Mesendoderm (in vitro differentiated cells): ENCODE measurements around the gene LZTFL1.
"Not testable (repeated sequence)": the region's sequence is repeated elsewhere in the genome, so short reads cannot be mapped to it uniquely, and the experiment has no call there.

ENCODE experiments used
- DNase-seq: peaks from one replicate; pipeline ENCODE4 v3.0.0; 2013
- H2AK5ac ChIP-seq: 2 replicates; pipeline ENCODE4 v1.6.1; 2013; ENCODE audit warnings: low read length, inconsistent platforms
- H2BK120ac ChIP-seq: 2 replicates; pipeline ENCODE4 v1.6.1; 2013; ENCODE audit warnings: low read depth, mild to moderate bottlenecking, low read length, moderate library complexity, mixed read lengths
- H2BK15ac ChIP-seq: replicated peaks from 2 replicates; pipeline ENCODE4 v1.6.1; 2013; ENCODE audit warnings: low read depth, mild to moderate bottlenecking, moderate library complexity
- H2BK5ac ChIP-seq: 2 replicates; pipeline ENCODE4 v1.6.1; 2013; ENCODE audit warnings: low read length, inconsistent platforms
- H3K18ac ChIP-seq: 2 replicates; pipeline ENCODE4 v1.6.1; 2013; ENCODE audit warnings: mild to moderate bottlenecking, low read length, mixed read lengths
- H3K23ac ChIP-seq: one replicate; pipeline ENCODE4 v1.6.1; 2013; ENCODE audit warnings: low read length
- H3K27ac ChIP-seq: 2 replicates; pipeline ENCODE4 v1.5.1; 2013; ENCODE audit warnings: low read depth, mild to moderate bottlenecking, inconsistent platforms, low read length, moderate library complexity
- H3K27me3 ChIP-seq: 2 replicates; pipeline ENCODE4 v1.6.1; 2013; ENCODE audit warnings: low read length, control low read depth, mild to moderate bottlenecking, inconsistent platforms; ENCODE audit not compliant: insufficient read depth, poor library complexity
- H3K36me3 ChIP-seq: 2 replicates; pipeline ENCODE4 v1.6.1; 2013; ENCODE audit warnings: low read length, inconsistent platforms; ENCODE audit not compliant: control insufficient read depth, insufficient read depth
- H3K4ac ChIP-seq: one replicate; pipeline ENCODE4 v1.6.1; 2013; ENCODE audit warnings: low read depth, mild to moderate bottlenecking, low read length, moderate library complexity
- H3K4me1 ChIP-seq: 2 replicates; pipeline ENCODE4 v1.6.1; 2013; ENCODE audit warnings: low read depth, low read length, inconsistent platforms; ENCODE audit not compliant: control insufficient read depth
- H3K4me2 ChIP-seq: 2 replicates; pipeline ENCODE4 v1.6.1; 2013; ENCODE audit warnings: low read length
- H3K4me3 ChIP-seq: 2 replicates; pipeline ENCODE4 v1.5.1; 2013; ENCODE audit warnings: mild to moderate bottlenecking, low read length
- H3K56ac ChIP-seq: one replicate; pipeline ENCODE4 v1.6.1; 2013; ENCODE audit warnings: low read length
- H3K79me1 ChIP-seq: 2 replicates; pipeline ENCODE4 v1.6.1; 2013; ENCODE audit warnings: low read length, inconsistent platforms
- H3K79me2 ChIP-seq: 2 replicates; pipeline ENCODE4 v1.6.1; 2013; ENCODE audit warnings: mild to moderate bottlenecking, low read length; ENCODE audit not compliant: control insufficient read depth, insufficient read depth
- H3K9ac ChIP-seq: 2 replicates; pipeline ENCODE4 v1.6.1; 2013; ENCODE audit warnings: low read length, inconsistent platforms
- H4K5ac ChIP-seq: one replicate; pipeline ENCODE4 v1.6.1; 2013; ENCODE audit warnings: low read length
- H4K8ac ChIP-seq: one replicate; pipeline ENCODE4 v1.6.1; 2013; ENCODE audit warnings: low read depth, mild to moderate bottlenecking, control low read depth, low read length, moderate library complexity
- WGBS: extraction: QIAGEN DNeasy Blood & Tissue Kit; methylation state at CpG from one replicate; pipeline ENCODE4 v1.1.7; 2013; ENCODE audit warnings: low lambda C conversion rate, missing lambda C conversion rate; ENCODE audit not compliant: insufficient coverage; ENCODE audit errors: extremely low coverage; 5-methylcytosine and 5-hydroxymethylcytosine counted together

LZTFL1 gene

DNA sequence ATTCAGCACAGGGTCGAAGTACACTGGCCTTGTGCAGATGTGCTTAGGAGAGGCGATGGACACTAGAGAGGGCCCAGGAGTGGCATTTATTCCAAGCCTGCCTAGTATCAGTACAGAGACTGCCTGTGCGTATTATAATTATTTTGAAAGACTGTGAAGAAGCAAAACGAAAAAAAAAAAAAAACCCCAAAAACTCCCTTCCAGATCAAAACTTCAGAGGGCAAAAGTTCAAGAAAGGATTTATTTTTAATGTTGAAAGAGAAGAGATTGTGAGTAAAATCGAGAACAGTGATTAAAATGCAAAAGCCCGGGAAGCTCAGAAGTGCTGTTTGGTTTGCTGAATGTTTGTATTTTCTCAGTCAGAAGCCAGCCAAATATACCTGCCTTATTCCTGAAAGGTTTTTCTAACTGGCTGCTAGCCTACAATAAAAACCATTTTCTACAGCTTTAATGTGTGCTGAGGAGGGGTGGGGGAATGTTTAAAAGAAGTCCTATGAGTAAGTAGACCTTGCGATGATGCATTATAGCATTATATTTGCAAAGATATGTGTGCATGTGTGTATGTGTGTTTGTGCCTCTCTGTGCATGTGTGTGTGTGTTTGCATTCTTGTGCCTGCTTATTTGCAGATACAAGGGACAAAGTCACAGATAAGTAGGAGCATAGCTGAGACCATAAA, 19.3 kb upstream of the LZTFL1 start:
- Histone ChIP-seq H3K27me3 (no peaks in the 10 kb centered on the region), H4K8ac (no peak overlapping the region), H3K4me2 (no peak overlapping the region), H2BK5ac (no peak overlapping the region), H3K9ac (no peak overlapping the region), H2BK15ac (no peak overlapping the region), H3K79me1 (no peaks in the 10 kb centered on the region), H3K27ac (no peak overlapping the region), H3K4me1 (no peaks in the 10 kb centered on the region), H3K79me2 (no peaks in the 10 kb centered on the region), H2AK5ac (no peak overlapping the region), H4K5ac (no peak overlapping the region), H3K18ac (no peak overlapping the region), H2BK120ac (no peak overlapping the region), H3K56ac (no peak overlapping the region), H3K36me3 (no peaks in the 10 kb centered on the region), H3K23ac (no peak overlapping the region), H3K4me3 (no peak overlapping the region), H3K4ac (no peak overlapping the region)
- WGBS: no CpG with 5 or more reads among the region's 7 CpGs
- no peak for DNase-seq

DNA sequence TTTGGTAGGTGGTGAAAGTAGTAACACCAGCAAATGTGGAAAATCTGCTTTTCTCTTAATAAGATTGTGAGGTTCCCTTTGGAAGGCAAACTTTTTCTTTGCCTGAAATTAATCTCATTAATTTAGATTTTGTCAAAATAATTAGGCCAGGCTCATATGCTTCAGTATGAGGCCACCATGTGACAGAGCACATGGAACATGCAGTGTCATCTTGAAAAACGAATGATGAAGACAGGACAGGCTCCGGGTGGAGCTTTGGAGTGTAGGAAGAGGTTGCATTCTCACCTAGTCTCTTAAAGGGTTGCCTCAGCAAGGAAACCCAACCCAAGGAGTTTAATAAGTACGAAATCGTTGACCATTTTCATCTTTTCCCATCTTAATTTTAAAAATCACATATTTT, 18.6 kb upstream of the LZTFL1 start:
- Histone ChIP-seq H2AK5ac (no peak overlapping the region), H3K56ac (no peak overlapping the region), H3K4ac (no peak overlapping the region), H2BK5ac (no peak overlapping the region), H3K23ac (no peak overlapping the region), H3K4me3 (no peak overlapping the region), H3K79me1 (no peaks in the 10 kb centered on the region), H4K8ac (no peak overlapping the region), H3K18ac (no peak overlapping the region), H2BK15ac (no peak overlapping the region), H2BK120ac (no peak overlapping the region), H3K4me1 (no peaks in the 10 kb centered on the region), H3K36me3 (no peaks in the 10 kb centered on the region), H3K4me2 (no peak overlapping the region), H4K5ac (no peak overlapping the region), H3K79me2 (no peaks in the 10 kb centered on the region), H3K9ac (no peak overlapping the region), H3K27ac (no peak overlapping the region), H3K27me3 (no peaks in the 10 kb centered on the region)
- DNase-seq: no peak
- WGBS: no CpG with 5 or more reads among the region's 4 CpGs

DNA sequence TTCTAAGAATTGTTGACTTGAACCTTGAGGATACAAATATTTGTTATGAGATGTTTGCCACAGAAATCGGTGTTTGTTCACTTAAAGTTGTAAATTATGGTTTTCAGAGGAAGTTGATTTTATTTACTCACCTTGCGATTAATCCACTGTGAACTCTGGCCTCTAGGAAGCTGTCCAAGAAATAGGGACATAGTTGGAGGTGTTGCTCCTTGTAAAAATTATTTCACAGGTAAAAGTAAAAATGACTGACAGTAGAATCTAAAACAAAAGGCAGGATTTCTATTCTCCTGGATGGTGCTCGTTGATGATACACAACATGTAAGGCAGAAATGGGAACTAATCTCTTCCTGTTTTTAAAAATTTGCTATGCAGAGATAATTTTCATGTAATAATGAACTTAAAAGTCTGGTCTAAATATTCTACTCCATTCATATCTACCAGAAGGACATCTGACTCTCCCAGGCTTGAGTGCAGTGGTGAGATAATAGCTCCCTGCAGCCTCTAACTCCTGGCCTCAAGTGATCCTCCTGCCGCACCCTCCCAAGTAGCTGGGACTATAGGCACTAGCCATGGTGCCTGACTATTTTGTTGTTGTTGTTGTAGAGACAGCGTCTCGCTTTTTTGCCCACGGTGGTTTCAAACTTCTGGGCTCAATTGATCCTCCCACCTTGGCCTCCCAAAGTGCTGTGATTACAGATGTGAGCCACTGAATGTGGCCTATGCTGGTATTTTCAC, 17.1 kb upstream of the LZTFL1 start:
- Histone ChIP-seq H4K8ac (no peak overlapping the region), H3K9ac (no peak overlapping the region), H2BK5ac (no peak overlapping the region), H3K27me3 (no peaks in the 10 kb centered on the region), H3K27ac (no peak overlapping the region), H3K36me3 (no peaks in the 10 kb centered on the region), H2AK5ac (no peak overlapping the region), H3K79me1 (no peaks in the 10 kb centered on the region), H3K4me1 (no peaks in the 10 kb centered on the region), H2BK120ac (no peak overlapping the region), H3K79me2 (no peaks in the 10 kb centered on the region), H4K5ac (no peak overlapping the region), H3K56ac (no peak overlapping the region), H3K4me3 (no peak overlapping the region), H3K4me2 (no peak overlapping the region), H2BK15ac (no peak overlapping the region), H3K18ac (no peak overlapping the region), H3K23ac (no peak overlapping the region), H3K4ac (no peak overlapping the region)
- DNase-seq: no peak
- WGBS: no CpG with 5 or more reads among the region's 7 CpGs

DNA sequence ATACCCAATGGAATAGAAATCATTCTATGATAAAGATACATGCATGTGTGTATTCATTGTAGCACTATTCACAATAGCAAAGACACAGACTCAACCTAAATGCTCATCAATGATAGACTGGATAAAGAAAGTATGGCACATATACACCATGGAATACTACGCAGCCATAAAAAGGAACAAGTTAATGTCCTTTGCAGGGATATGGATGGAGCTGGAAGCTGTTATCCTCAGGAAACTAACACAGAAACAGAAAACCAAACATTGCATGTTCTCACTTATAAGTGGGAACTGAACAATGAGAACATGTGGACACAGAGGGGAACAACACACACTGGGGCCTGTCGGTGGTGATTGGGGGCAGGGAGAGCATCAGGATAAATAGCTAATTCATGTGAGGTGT, 15.1 kb upstream of the LZTFL1 start:
- H3K36me3 ChIP-seq, H3K23ac ChIP-seq: not testable (repeated sequence)
- no CpG with 5 or more reads among the region's 2 CpGs for WGBS

DNA sequence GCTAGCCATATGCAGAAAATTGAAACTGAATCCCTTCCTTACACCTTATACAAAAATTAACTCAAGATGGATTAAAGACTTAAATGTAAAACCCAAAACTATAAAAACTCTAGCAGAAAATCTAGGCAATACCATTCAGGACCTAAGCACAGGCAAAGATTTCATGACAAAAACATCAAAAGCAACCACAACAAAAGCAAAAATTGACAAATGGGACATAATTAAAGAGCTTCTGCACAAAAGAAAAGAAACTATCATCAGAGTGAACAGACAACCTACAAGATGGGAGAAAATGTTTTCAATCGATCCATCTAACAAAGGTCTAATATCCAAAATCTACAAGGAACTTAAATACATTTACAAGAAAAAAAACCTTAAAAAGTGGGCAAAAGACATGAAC, 14.4 kb upstream of the LZTFL1 start:
- not testable (repeated sequence) for H3K4me1 ChIP-seq, H3K4ac ChIP-seq, H3K56ac ChIP-seq, H3K23ac ChIP-seq, H4K8ac ChIP-seq, DNase-seq, H2BK15ac ChIP-seq, H3K9ac ChIP-seq, H3K36me3 ChIP-seq, H3K79me1 ChIP-seq, H3K18ac ChIP-seq, H4K5ac ChIP-seq, H2BK120ac ChIP-seq, H3K4me2 ChIP-seq, H2AK5ac ChIP-seq, H2BK5ac ChIP-seq, H3K4me3 ChIP-seq, H3K27ac ChIP-seq, H3K79me2 ChIP-seq, H3K27me3 ChIP-seq
- WGBS: no CpG with 5 or more reads among the region's 1 CpG

More for the DNA sequence above, 15.1 kb upstream of the LZTFL1 start:
- not testable (repeated sequence) for H2BK5ac ChIP-seq, H3K27me3 ChIP-seq, H2BK120ac ChIP-seq, H3K4me2 ChIP-seq, H4K8ac ChIP-seq, H3K9ac ChIP-seq, H3K56ac ChIP-seq, H3K18ac ChIP-seq, H3K4ac ChIP-seq, H3K79me1 ChIP-seq, H2AK5ac ChIP-seq, H3K79me2 ChIP-seq, H3K4me1 ChIP-seq, H2BK15ac ChIP-seq, H4K5ac ChIP-seq, DNase-seq, H3K27ac ChIP-seq, H3K4me3 ChIP-seq
